H1 (cell line): Measurements from ENCODE around the gene CUBN. TPM values are rescaled to one million over a fixed set of nuclear protein-coding genes. Genes with fewer than 3 reads are reported as not detected.

Experiments
- CTCF ChIA-PET: fragments of 300-600 bp; sonication (Branson Sonifier 250); formaldehyde crosslinking; loops from one replicate; lab custom pipeline; 2021; ENCODE audit not compliant: partially characterized antibody; lab: Charles Lee
- POLR2A ChIA-PET: fragments of 300-600 bp; sonication (Branson Sonifier 250); formaldehyde crosslinking; loops from one replicate; lab custom pipeline; 2021; ENCODE audit warnings: inconsistent platforms; ENCODE audit not compliant: partially characterized antibody; lab: Charles Lee
- DNase-seq, 2 experiments: peaks; one replicate each; pipeline versions ENCODE4 v3.0.0 to v3.0.0-alpha.2; 2010 to 2022; ENCODE audit warnings: low spot score in 2 of 2, low read depth in 1 of 2, mixed read lengths in 1 of 2
- FAIRE-seq: peaks from 2 replicates; lab custom pipeline; 2011; peaks lifted over from hg19 to GRCh38; lab: Jason Lieb, UNC
- H2AFZ ChIP-seq: 2 replicates; pipeline ENCODE4 v1.8.1; 2012; ENCODE audit warnings: low read length, inconsistent platforms
- H2AK5ac ChIP-seq: 2 replicates; pipeline ENCODE4 v1.6.1; 2013; ENCODE audit warnings: low read depth, low read length
- H2BK120ac ChIP-seq: replicated peaks from 2 replicates; pipeline ENCODE3; 2013; ENCODE audit warnings: low read depth, low read length, inconsistent platforms
- H2BK12ac ChIP-seq: 2 replicates; pipeline ENCODE4 v1.6.1; 2013; ENCODE audit warnings: low read depth, low read length
- H2BK15ac ChIP-seq: 2 replicates; pipeline ENCODE4 v1.6.1; 2013; ENCODE audit warnings: low read length
- H2BK20ac ChIP-seq: 2 replicates; pipeline ENCODE4 v1.6.1; 2013; ENCODE audit warnings: low read length
- H2BK5ac ChIP-seq: 2 replicates; pipeline ENCODE4 v1.6.1; 2013; ENCODE audit warnings: low read depth, low read length
- H3K14ac ChIP-seq: 2 replicates; pipeline ENCODE4 v1.6.1; 2013; ENCODE audit warnings: inconsistent platforms; ENCODE audit not compliant: insufficient read length
- H3K18ac ChIP-seq: 2 replicates; pipeline ENCODE4 v1.6.1; 2013; ENCODE audit warnings: low read length; ENCODE audit errors: extremely low read depth
- H3K23ac ChIP-seq: 2 replicates; pipeline ENCODE4 v1.6.1; 2013; ENCODE audit warnings: inconsistent platforms; ENCODE audit not compliant: insufficient read length
- H3K23me2 ChIP-seq: 2 replicates; pipeline ENCODE4 v1.6.1; 2013; ENCODE audit warnings: low read depth, low read length
- H3K27ac ChIP-seq: 2 replicates; pipeline ENCODE4 v1.6.1; 2011; ENCODE audit warnings: low read depth, low read length, inconsistent platforms
- H3K27me3 ChIP-seq, 4 experiments: replicated peaks in 1 of 4; 1 replicate in 1 of 4; 2 replicates in 3 of 4; pipeline versions ENCODE4 v1.6.1 to v1.8.1; 2011 to 2013; ENCODE audit warnings: low read length in 3 of 4, mild to moderate bottlenecking in 3 of 4, inconsistent platforms in 2 of 4, mixed read lengths in 2 of 4, moderate library complexity in 1 of 4; ENCODE audit not compliant: control insufficient read depth in 3 of 4, insufficient read depth in 3 of 4; ENCODE audit errors: extremely low read depth in 1 of 4
- H3K36me3 ChIP-seq, 4 experiments: 2 replicates each; pipeline versions ENCODE4 v1.6.1 to v1.8.1; 2011 to 2013; ENCODE audit warnings: mild to moderate bottlenecking in 4 of 4, low read length in 3 of 4, moderate library complexity in 2 of 4, control low read depth in 1 of 4, inconsistent platforms in 1 of 4; ENCODE audit not compliant: insufficient read depth in 4 of 4, control insufficient read depth in 2 of 4
- H3K4ac ChIP-seq: replicated peaks from 2 replicates; pipeline ENCODE3; 2013; ENCODE audit warnings: low read length, low read depth, mixed read lengths, inconsistent platforms; ENCODE audit not compliant: insufficient read length
- H3K4me1 ChIP-seq, 4 experiments: replicated peaks in 1 of 4; 1 replicate in 1 of 4; 2 replicates in 3 of 4; pipeline versions ENCODE4 v1.6.1 to v1.8.1; 2011 to 2013; ENCODE audit warnings: low read length in 3 of 4, inconsistent platforms in 2 of 4, mixed read lengths in 1 of 4; ENCODE audit not compliant: insufficient read depth in 4 of 4, control insufficient read depth in 3 of 4
- H3K4me2 ChIP-seq, 2 experiments: 2 replicates each; pipeline versions ENCODE4 v1.6.1 to v1.8.1; 2011 to 2013; ENCODE audit warnings: low read depth in 2 of 2, low read length in 2 of 2, control low read depth in 1 of 2, inconsistent platforms in 1 of 2, mild to moderate bottlenecking in 1 of 2; ENCODE audit not compliant: insufficient read depth in 1 of 2
- H3K4me3 ChIP-seq, 4 experiments: fragments of 200-600, 300-600 bp in 1 of 4; sonication (generic), shearing (Covaris generic), sonication (Bioruptor Twin) in 1 of 4; 2 replicates each; pipeline versions ENCODE4 v1.5.1 to v1.8.1; 2011 to 2016; ENCODE audit warnings: low read length in 4 of 4, low read depth in 3 of 4, control low read depth in 2 of 4, inconsistent platforms in 2 of 4, mild to moderate bottlenecking in 2 of 4, mixed read lengths in 1 of 4, moderate library complexity in 1 of 4; ENCODE audit not compliant: insufficient read depth in 2 of 4; ENCODE audit errors: extremely low read depth in 1 of 4
- H3K56ac ChIP-seq: replicated peaks from 2 replicates; pipeline ENCODE3; 2013; ENCODE audit warnings: low read depth, mild to moderate bottlenecking, mixed read lengths, low read length, inconsistent platforms; ENCODE audit not compliant: insufficient read length
- H3K79me1 ChIP-seq: 2 replicates; pipeline ENCODE4 v1.6.1; 2013; ENCODE audit warnings: low read depth, low read length, control low read depth
- H3K79me2 ChIP-seq, 2 experiments: 2 replicates each; pipeline versions ENCODE4 v1.6.1 to v1.8.1; 2012 to 2013; ENCODE audit warnings: low read length in 2 of 2, mild to moderate bottlenecking in 2 of 2, inconsistent platforms in 1 of 2; ENCODE audit not compliant: insufficient read depth in 2 of 2, control insufficient read depth in 1 of 2
- H3K9ac ChIP-seq, 4 experiments: replicated peaks in 1 of 4; 1 replicate in 1 of 4; 2 replicates in 3 of 4; pipeline versions ENCODE4 v1.6.1 to v1.8.1; 2011 to 2013; ENCODE audit warnings: low read depth in 3 of 4, low read length in 3 of 4, control low read depth in 2 of 4, mild to moderate bottlenecking in 2 of 4, moderate library complexity in 2 of 4, inconsistent platforms in 1 of 4; ENCODE audit errors: extremely low read depth in 1 of 4
- H3K9me3 ChIP-seq, 2 experiments: 2 replicates each; pipeline versions ENCODE4 v1.6.1 to v1.8.1; 2012 to 2013; ENCODE audit warnings: mild to moderate bottlenecking in 2 of 2, moderate library complexity in 2 of 2, control low read depth in 1 of 2, inconsistent platforms in 1 of 2, low read depth in 1 of 2, low read length in 1 of 2, mixed read lengths in 1 of 2; ENCODE audit not compliant: insufficient read depth in 2 of 2
- H4K20me1 ChIP-seq, 2 experiments: replicated peaks in 1 of 2; 2 replicates each; pipeline versions ENCODE3 to v1.8.1; 2011 to 2013; ENCODE audit warnings: inconsistent platforms in 2 of 2, low read length in 2 of 2, mild to moderate bottlenecking in 1 of 2; ENCODE audit not compliant: insufficient read depth in 2 of 2, control insufficient read depth in 1 of 2
- H4K5ac ChIP-seq: 2 replicates; pipeline ENCODE4 v1.6.1; 2013; ENCODE audit warnings: low read length, low read depth, mixed read lengths, inconsistent platforms; ENCODE audit not compliant: insufficient read length
- H4K8ac ChIP-seq: 2 replicates; pipeline ENCODE4 v1.8.0; 2013; ENCODE audit warnings: mild to moderate bottlenecking, moderate library complexity, low read length, inconsistent platforms; ENCODE audit not compliant: insufficient read depth; ENCODE audit errors: extremely low read depth
- H4K91ac ChIP-seq: replicated peaks from 2 replicates; pipeline ENCODE3; 2013; ENCODE audit warnings: low read length, mixed read lengths, inconsistent platforms; ENCODE audit not compliant: insufficient read length
- BRCA1 ChIP-seq: IDR thresholded peaks from 2 replicates; pipeline ENCODE4 v1.6.1; 2012; ENCODE audit warnings: low read depth, low read length, improper control_type of control experiment
- CTBP2 ChIP-seq: IDR thresholded peaks from 2 replicates; pipeline ENCODE4 v1.7.0; 2011; ENCODE audit warnings: borderline replicate concordance, mild to moderate bottlenecking, moderate library complexity, mixed read lengths, low read length; ENCODE audit not compliant: insufficient read depth, insufficient read length
- EP300 ChIP-seq, 2 experiments: IDR thresholded peaks; 1 replicate in 1 of 2; 2 replicates in 1 of 2; pipeline ENCODE4 v1.6.1; 2011 to 2012; ENCODE audit warnings: low read depth in 2 of 2, low read length in 2 of 2, mild to moderate bottlenecking in 2 of 2, borderline replicate concordance in 1 of 2, inconsistent platforms in 1 of 2, moderate library complexity in 1 of 2
- JUN ChIP-seq: IDR thresholded peaks from 2 replicates; pipeline ENCODE4 v1.6.1; 2011; ENCODE audit warnings: low read depth, mild to moderate bottlenecking, improper control_type of control experiment, low read length
- KDM1A ChIP-seq: fragments of 200-600, 300-600 bp; sonication (generic); IDR thresholded peaks from 2 replicates; pipeline ENCODE4 v1.7.1; 2016; ENCODE audit warnings: mild to moderate bottlenecking, low read length, borderline replicate concordance
- RNF2 ChIP-seq: fragments of 200-900, 300-1000 bp; sonication (generic); IDR thresholded peaks from 2 replicates; pipeline ENCODE4 v1.7.1; 2016; ENCODE audit warnings: borderline replicate concordance, low read depth, mild to moderate bottlenecking, antibody characterized with exemption, low read length; ENCODE audit not compliant: poor library complexity, severe bottlenecking; ENCODE audit errors: missing control alignments
- SIN3A ChIP-seq, 2 experiments: IDR thresholded peaks in 1 of 2; conservative IDR thresholded peaks in 1 of 2; 2 replicates each; pipeline ENCODE4 v1.6.1; 2011 to 2012; ENCODE audit warnings: low read length in 2 of 2, improper control_type of control experiment in 1 of 2, low read depth in 1 of 2, mild to moderate bottlenecking in 1 of 2
- SP1 ChIP-seq: IDR thresholded peaks from 2 replicates; pipeline ENCODE4 v1.6.1; 2011; ENCODE audit warnings: low read depth, low read length
- SP2 ChIP-seq: IDR thresholded peaks from 2 replicates; pipeline ENCODE4 v1.6.1; 2012; ENCODE audit warnings: mild to moderate bottlenecking, low read length, inconsistent platforms
- TAF7 ChIP-seq: optimal IDR thresholded peaks from 2 replicates; pipeline ENCODE3; 2011; ENCODE audit warnings: low read depth, mild to moderate bottlenecking, inconsistent platforms, low read length, moderate library complexity, borderline replicate concordance
- TEAD4 ChIP-seq: IDR thresholded peaks from 2 replicates; pipeline ENCODE4 v1.6.1; 2012; ENCODE audit warnings: low read depth, low read length, inconsistent platforms, mixed read lengths
- USF2 ChIP-seq: IDR thresholded peaks from 2 replicates; pipeline ENCODE4 v1.6.1; 2011; ENCODE audit warnings: low read length, improper control_type of control experiment
- ZNF274 ChIP-seq: IDR thresholded peaks from 2 replicates; pipeline ENCODE4 v1.7.0; 2012; ENCODE audit warnings: low read length, borderline replicate concordance; ENCODE audit errors: extremely low read depth
- WGBS, 2 experiments: shearing (Covaris generic) in 1 of 2; methylation state at CpG; one replicate each; pipeline versions ENCODE4 v1.1.6 to v1.1.7; 2013 to 2015; ENCODE audit warnings: low lambda C conversion rate in 2 of 2, mixed read lengths in 2 of 2, inconsistent platforms in 1 of 2, low coverage in 1 of 2, missing lambda C conversion rate in 1 of 2; ENCODE audit not compliant: insufficient replicate concordance in 2 of 2, insufficient coverage in 1 of 2, insufficient read length in 1 of 2; ENCODE audit errors: extremely low coverage in 1 of 2, missing lambda C conversion rate in 1 of 2; 5-methylcytosine and 5-hydroxymethylcytosine counted together
- polyA plus RNA-seq, 7 experiments: library from polyadenylated mRNA; depleted of rRNA in 3 of 7; stranded (reverse) in 5 of 7; unstranded in 2 of 7; fragments of >200 nt in 5 of 7; fragments of 200-250 nt in 2 of 7; gene quantifications; 1 replicate in 5 of 7; 2 replicates in 1 of 7; 4 replicates in 1 of 7; pipeline versions ENCODE4 v1.2.1 to v1.2.3, GENCODE V29; 2011 to 2013; ENCODE audit warnings: missing spikeins in 2 of 7, mixed read lengths in 2 of 7
- total RNA-seq: library from RNA; stranded (reverse); fragmentation: NEBNext Ultra II Directional; extraction: Animal tissue kit (Norgen Biotek cat#: 25700); gene quantifications from 2 replicates; pipeline ENCODE4 v1.2.1, GENCODE V29; 2021

CUBN gene
- total and polyA plus RNA-seq, 2 of the 8 experiments (the other 6 are each of a cell fraction or from before 2014, with no cell fraction given): 0.04 to 0.08 TPM

DNA sequence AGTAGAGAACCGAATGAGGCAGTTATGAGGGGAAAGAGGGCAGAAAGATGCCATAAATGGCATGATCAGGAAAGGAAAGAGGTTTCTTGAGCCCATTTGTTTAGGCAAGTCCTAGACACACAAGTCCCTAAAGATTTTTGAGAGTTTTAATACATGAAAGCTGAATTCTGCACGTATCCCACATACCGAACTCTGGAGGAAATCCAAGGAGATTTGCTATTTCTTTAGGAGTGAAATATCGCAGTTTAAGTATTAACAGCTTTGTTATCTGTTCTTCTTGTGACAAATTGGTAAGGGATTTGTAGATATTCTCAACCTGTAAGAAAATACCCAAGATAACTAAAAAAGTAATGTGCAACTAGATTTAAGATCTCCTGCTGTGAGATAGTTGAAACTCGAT lies 23.7 kb upstream of the CUBN start:
- Histone ChIP-seq H3K79me2 (no peaks in the 10 kb centered on the region), H3K36me3 (no peaks in the 10 kb centered on the region), H3K4ac (no peak overlapping the region), H3K27me3 (no peaks in the 10 kb centered on the region), H3K56ac (no peak overlapping the region), H4K20me1 (no peaks in the 10 kb centered on the region), H4K5ac (no peak overlapping the region), H4K8ac (no peak overlapping the region), H3K4me3 (no peak overlapping the region), H3K23ac (no peak overlapping the region), H3K27ac (no peak overlapping the region), H3K9ac (no peak overlapping the region), H3K79me1 (no peaks in the 10 kb centered on the region), H2BK120ac (no peak overlapping the region), H2AFZ (no peak overlapping the region), H3K4me1 (no peaks in the 10 kb centered on the region), H2BK20ac (no peak overlapping the region), H2BK5ac (no peak overlapping the region), H4K91ac (no peak overlapping the region), H3K9me3 (no peaks in the 10 kb centered on the region), H3K18ac (no peak overlapping the region), H3K23me2 (no peaks in the 10 kb centered on the region), H2AK5ac (no peak overlapping the region), H2BK15ac (no peak overlapping the region), H3K14ac (no peak overlapping the region), H3K4me2 (no peak overlapping the region), H2BK12ac (no peak overlapping the region)
- POLR2A ChIA-PET: no interaction called here
- FAIRE-seq (no peak), DNase-seq (no peak)
- WGBS, 2 experiments: 91% methylated on average over 5 of the region's 5 CpGs; no CpG with 5 or more reads in 1 of the 2 experiments
- CTCF ChIA-PET: interaction anchor here (0.6 to 1.0 kb wide), 2 partner anchors 9 to 29 kb away, joined by 3 read pairs; no protein-coding TSS in a partner anchor
- no peak for TF ChIP-seq SP2
- no peak for TF ChIP-seq CTBP2
- no peak for TF ChIP-seq KDM1A
- no peak for TF ChIP-seq RNF2
- no peak for TF ChIP-seq BRCA1
- TF ChIP-seq SP1: no peak
- TF ChIP-seq SIN3A (conservative IDR thresholded peaks at IDR 0.05 in 1 of 2, IDR thresholded peaks at IDR 0.05 in 1 of 2; ENCODE audit: low read depth in 1 of 2, low read length in 2 of 2): no peak
- TF ChIP-seq ZNF274: no peak
- no peak for TF ChIP-seq JUN
- TF ChIP-seq TAF7: no peak
- TF ChIP-seq USF2: no peak
- no peak for TF ChIP-seq EP300 (IDR thresholded peaks at IDR 0.05; ENCODE audit: borderline replicate concordance in 1 of 2, low read depth in 2 of 2, low read length in 2 of 2)
- no peak for TF ChIP-seq TEAD4
